ENCODE results near the gene ANTKMT.

The ANTKMT gene

DNA sequence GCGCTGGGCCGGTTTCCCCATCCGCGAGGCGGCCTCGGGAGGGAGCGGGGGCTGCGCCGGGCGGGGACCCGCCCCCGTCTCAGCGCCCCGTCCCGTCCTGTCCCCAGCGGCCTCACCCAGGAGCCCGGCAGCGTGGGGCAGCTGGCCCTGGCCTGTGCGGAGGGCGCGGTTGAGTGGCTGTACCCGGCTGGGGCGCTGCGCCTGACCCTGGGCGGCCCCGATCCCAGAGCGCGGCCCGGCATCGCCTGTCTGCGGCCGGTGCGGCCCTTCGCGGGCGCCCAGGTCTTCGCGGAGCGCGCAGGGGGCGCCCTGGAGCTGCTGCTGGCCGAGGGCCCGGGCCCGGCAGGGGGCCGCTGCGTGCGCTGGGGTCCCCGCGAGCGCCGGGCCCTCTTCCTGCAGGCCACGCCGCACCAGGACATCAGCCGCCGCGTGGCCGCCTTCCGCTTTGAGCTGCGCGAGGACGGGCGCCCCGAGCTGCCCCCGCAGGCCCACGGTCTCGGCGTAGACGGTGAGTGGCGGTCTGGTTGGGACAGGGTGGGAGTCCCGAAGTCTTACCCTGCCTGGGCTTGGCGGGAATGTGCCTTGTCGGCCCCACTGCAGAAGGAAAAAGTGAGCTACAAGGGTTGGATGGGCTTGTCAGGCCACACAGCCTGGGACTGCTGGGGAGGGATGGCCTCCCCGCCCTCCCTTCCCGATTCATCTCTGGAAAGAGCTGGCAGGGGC lies 5.3 kb upstream of the ANTKMT start:
- H3K4me1 ChIP-seq (ENCODE audit: control insufficient read depth in 1 of 2, insufficient read depth in 2 of 2, low read length in 2 of 2) = peaks cover 24 to 28% of the 10 kb centered on the region in 2 experiments
- no CpG with 5 or more reads among the region's 74 CpGs for WGBS (ENCODE audit: extremely low coverage, insufficient coverage, insufficient read length)

GRCh38 chr16:716200-716568 lies 4.8 kb upstream of the ANTKMT start:
- no peak overlapping the region for H2BK120ac ChIP-seq (ENCODE audit: insufficient read depth, low read length, poor library complexity)
- H3K4ac ChIP-seq (ENCODE audit: low read depth, low read length) = no peak overlapping the region
- H3K23ac ChIP-seq (ENCODE audit: low read length) = no peak overlapping the region
- H3K18ac ChIP-seq (ENCODE audit: low read length) = no peak overlapping the region
- H3K27ac ChIP-seq (ENCODE audit: low read depth, low read length) = no peak overlapping the region
- no peak overlapping the region for H3K14ac ChIP-seq (ENCODE audit: low read length)
- H3K4me2 ChIP-seq (ENCODE audit: low read length) = no peak overlapping the region
- H4K91ac ChIP-seq (ENCODE audit: low read depth, low read length) = no peak overlapping the region
- peaks cover 12% of the 10 kb centered on the region for H3K27me3 ChIP-seq (ENCODE audit: insufficient read depth, low read length)
- H3K9ac ChIP-seq (ENCODE audit: low read length) = no peak overlapping the region
- peaks cover 12% of the 10 kb centered on the region for H3K9me3 ChIP-seq (ENCODE audit: insufficient read depth, low read depth, low read length)
- no peak overlapping the region for H2AFZ ChIP-seq (ENCODE audit: insufficient read depth, low read length, poor library complexity)
- H3K36me3 ChIP-seq (ENCODE audit: control insufficient read depth in 1 of 2, insufficient read depth in 2 of 2, low read length in 2 of 2) = no peaks in the 10 kb centered on the region
- no peak overlapping the region for H4K8ac ChIP-seq (ENCODE audit: low read depth, low read length)
- peaks cover 6% of the 10 kb centered on the region for H3K79me2 ChIP-seq (ENCODE audit: control insufficient read depth, insufficient read depth, low read length, poor library complexity)
- H2BK5ac ChIP-seq (ENCODE audit: low read depth, low read length, poor library complexity) = no peak overlapping the region
- peaks cover 24 to 30% of the 10 kb centered on the region in 2 experiments for H3K4me1 ChIP-seq (ENCODE audit: control insufficient read depth in 1 of 2, insufficient read depth in 2 of 2, low read length in 2 of 2)
- H2BK12ac ChIP-seq (ENCODE audit: low read length) = no peak overlapping the region
- no peak for DNase-seq
- no CpG with 5 or more reads among the region's 12 CpGs for WGBS (ENCODE audit: extremely low coverage, insufficient coverage, insufficient read length)
- no peak overlapping the region for H3K4me3 ChIP-seq (ENCODE audit: low read depth, low read length)
- H3K79me1 ChIP-seq (ENCODE audit: low read length) = peaks cover 9% of the 10 kb centered on the region
- no peak overlapping the region for H4K12ac ChIP-seq (ENCODE audit: low read depth, low read length)
- no peak overlapping the region for H2AK5ac ChIP-seq (ENCODE audit: low read length)

More for the DNA sequence above, 5.3 kb upstream of the ANTKMT start:
- H2BK120ac ChIP-seq (ENCODE audit: insufficient read depth, low read length, poor library complexity) = no peak overlapping the region
- no peak overlapping the region for H2AFZ ChIP-seq (ENCODE audit: insufficient read depth, low read length, poor library complexity)
- H3K14ac ChIP-seq (ENCODE audit: low read length) = no peak overlapping the region
- no peak overlapping the region for H3K23ac ChIP-seq (ENCODE audit: low read length)
- H3K4ac ChIP-seq (ENCODE audit: low read depth, low read length) = no peak overlapping the region
- H3K79me1 ChIP-seq (ENCODE audit: low read length) = peaks cover 4% of the 10 kb centered on the region
- H2AK5ac ChIP-seq (ENCODE audit: low read length) = no peak overlapping the region
- H3K36me3 ChIP-seq (ENCODE audit: control insufficient read depth in 1 of 2, insufficient read depth in 2 of 2, low read length in 2 of 2) = no peaks in the 10 kb centered on the region
- peaks cover 2% of the 10 kb centered on the region for H3K79me2 ChIP-seq (ENCODE audit: control insufficient read depth, insufficient read depth, low read length, poor library complexity)
- H4K8ac ChIP-seq (ENCODE audit: low read depth, low read length) = peak overlapping the region; percentile 40
- H3K4me3 ChIP-seq (ENCODE audit: low read depth, low read length) = peak overlapping the region; percentile 67
- no peak overlapping the region for H4K12ac ChIP-seq (ENCODE audit: low read depth, low read length)
- H3K27ac ChIP-seq (ENCODE audit: low read depth, low read length) = no peak overlapping the region
- H3K9me3 ChIP-seq (ENCODE audit: insufficient read depth, low read depth, low read length) = peaks cover 12% of the 10 kb centered on the region
- no peak overlapping the region for H2BK12ac ChIP-seq (ENCODE audit: low read length)
- no peak overlapping the region for H3K9ac ChIP-seq (ENCODE audit: low read length)
- peaks cover 12% of the 10 kb centered on the region for H3K27me3 ChIP-seq (ENCODE audit: insufficient read depth, low read length)
- no peak for DNase-seq
- no peak overlapping the region for H2BK5ac ChIP-seq (ENCODE audit: low read depth, low read length, poor library complexity)
- H3K4me2 ChIP-seq (ENCODE audit: low read length) = peak overlapping the region; percentile 93
- no peak overlapping the region for H3K18ac ChIP-seq (ENCODE audit: low read length)
- H4K91ac ChIP-seq (ENCODE audit: low read depth, low read length) = no peak overlapping the region

DNA sequence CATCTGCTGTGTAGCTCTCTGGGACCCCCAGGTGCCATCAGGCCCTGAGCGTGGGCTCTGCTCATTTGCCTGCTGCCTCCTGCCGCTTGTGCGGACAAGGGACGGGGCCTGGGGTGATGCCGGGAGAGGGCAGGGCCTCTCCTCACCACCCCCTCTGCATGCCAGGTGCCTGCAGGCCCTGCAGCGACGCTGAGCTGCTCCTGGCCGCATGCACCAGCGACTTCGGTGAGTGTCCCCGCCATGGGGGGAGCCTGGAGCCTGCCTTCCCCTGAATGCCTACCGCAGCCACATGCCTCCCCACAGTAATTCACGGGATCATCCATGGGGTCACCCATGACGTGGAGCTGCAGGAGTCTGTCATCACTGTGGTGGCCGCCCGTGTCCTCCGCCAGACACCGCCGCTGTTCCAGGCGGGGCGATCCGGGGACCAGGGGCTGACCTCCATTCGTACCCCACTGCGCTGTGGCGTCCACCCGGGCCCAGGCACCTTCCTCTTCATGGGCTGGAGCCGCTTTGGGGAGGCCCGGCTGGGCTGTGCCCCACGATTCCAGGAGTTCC lies 4.1 kb upstream of the ANTKMT start:
- peaks cover 11% of the 10 kb centered on the region for H3K79me1 ChIP-seq (ENCODE audit: low read length)
- H4K91ac ChIP-seq (ENCODE audit: low read depth, low read length) = no peak overlapping the region
- H3K36me3 ChIP-seq (ENCODE audit: control insufficient read depth in 1 of 2, insufficient read depth in 2 of 2, low read length in 2 of 2) = no peaks in the 10 kb centered on the region
- H3K4me1 ChIP-seq (ENCODE audit: control insufficient read depth in 1 of 2, insufficient read depth in 2 of 2, low read length in 2 of 2) = peaks cover 30 to 35% of the 10 kb centered on the region in 2 experiments
- H3K4me3 ChIP-seq (ENCODE audit: low read depth, low read length) = no peak overlapping the region
- H3K9me3 ChIP-seq (ENCODE audit: insufficient read depth, low read depth, low read length) = peaks cover 15% of the 10 kb centered on the region
- no peak overlapping the region for H4K12ac ChIP-seq (ENCODE audit: low read depth, low read length)
- no peak overlapping the region for H2BK5ac ChIP-seq (ENCODE audit: low read depth, low read length, poor library complexity)
- H2BK120ac ChIP-seq (ENCODE audit: insufficient read depth, low read length, poor library complexity) = no peak overlapping the region
- no peak overlapping the region for H3K23ac ChIP-seq (ENCODE audit: low read length)
- H3K27me3 ChIP-seq (ENCODE audit: insufficient read depth, low read length) = peaks cover 12% of the 10 kb centered on the region
- no peak overlapping the region for H2AFZ ChIP-seq (ENCODE audit: insufficient read depth, low read length, poor library complexity)
- WGBS (ENCODE audit: extremely low coverage, insufficient coverage, insufficient read length) = no CpG with 5 or more reads among the region's 29 CpGs
- H3K18ac ChIP-seq (ENCODE audit: low read length) = no peak overlapping the region
- no peak overlapping the region for H3K4me2 ChIP-seq (ENCODE audit: low read length)
- no peak overlapping the region for H3K9ac ChIP-seq (ENCODE audit: low read length)
- no peak for DNase-seq
- H3K79me2 ChIP-seq (ENCODE audit: control insufficient read depth, insufficient read depth, low read length, poor library complexity) = peaks cover 6% of the 10 kb centered on the region
- H2BK12ac ChIP-seq (ENCODE audit: low read length) = no peak overlapping the region
- H3K4ac ChIP-seq (ENCODE audit: low read depth, low read length) = no peak overlapping the region
- H3K14ac ChIP-seq (ENCODE audit: low read length) = no peak overlapping the region
- no peak overlapping the region for H2AK5ac ChIP-seq (ENCODE audit: low read length)
- no peak overlapping the region for H3K27ac ChIP-seq (ENCODE audit: low read depth, low read length)
- H4K8ac ChIP-seq (ENCODE audit: low read depth, low read length) = no peak overlapping the region

GRCh38 chr16:717450-718245 lies 3.3 kb upstream of the ANTKMT start:
- no peak overlapping the region for H4K12ac ChIP-seq (ENCODE audit: low read depth, low read length)
- H2BK12ac ChIP-seq (ENCODE audit: low read length) = no peak overlapping the region
- no peak for DNase-seq
- peaks cover 11% of the 10 kb centered on the region for H3K79me1 ChIP-seq (ENCODE audit: low read length)
- H3K9ac ChIP-seq (ENCODE audit: low read length) = no peak overlapping the region
- H3K79me2 ChIP-seq (ENCODE audit: control insufficient read depth, insufficient read depth, low read length, poor library complexity) = peaks cover 6% of the 10 kb centered on the region
- no peak overlapping the region for H3K4ac ChIP-seq (ENCODE audit: low read depth, low read length)
- H3K9me3 ChIP-seq (ENCODE audit: insufficient read depth, low read depth, low read length) = peaks cover 15% of the 10 kb centered on the region
- no peak overlapping the region for H3K4me3 ChIP-seq (ENCODE audit: low read depth, low read length)
- no peak overlapping the region for H2AK5ac ChIP-seq (ENCODE audit: low read length)
- no peak overlapping the region for H2BK5ac ChIP-seq (ENCODE audit: low read depth, low read length, poor library complexity)
- no peak overlapping the region for H3K14ac ChIP-seq (ENCODE audit: low read length)
- H3K23ac ChIP-seq (ENCODE audit: low read length) = no peak overlapping the region
- H3K36me3 ChIP-seq (ENCODE audit: control insufficient read depth in 1 of 2, insufficient read depth in 2 of 2, low read length in 2 of 2) = peaks cover 0 to 3% of the 10 kb centered on the region in 2 experiments
- H4K8ac ChIP-seq (ENCODE audit: low read depth, low read length) = no peak overlapping the region
- H3K4me1 ChIP-seq (ENCODE audit: control insufficient read depth in 1 of 2, insufficient read depth in 2 of 2, low read length in 2 of 2) = peaks cover 31 to 35% of the 10 kb centered on the region in 2 experiments
- H2AFZ ChIP-seq (ENCODE audit: insufficient read depth, low read length, poor library complexity) = no peak overlapping the region
- no peak overlapping the region for H4K91ac ChIP-seq (ENCODE audit: low read depth, low read length)
- H3K18ac ChIP-seq (ENCODE audit: low read length) = no peak overlapping the region
- no peak overlapping the region for H3K4me2 ChIP-seq (ENCODE audit: low read length)
- no peak overlapping the region for H3K27ac ChIP-seq (ENCODE audit: low read depth, low read length)
- peaks cover 12% of the 10 kb centered on the region for H3K27me3 ChIP-seq (ENCODE audit: insufficient read depth, low read length)
- WGBS (ENCODE audit: extremely low coverage, insufficient coverage, insufficient read length) = no CpG with 5 or more reads among the region's 32 CpGs
- H2BK120ac ChIP-seq (ENCODE audit: insufficient read depth, low read length, poor library complexity) = no peak overlapping the region
